ENCODE data around the gene DCHS1. TPM values are rescaled to one million over a fixed set of nuclear protein-coding genes. Genes with fewer than 3 reads are reported as not detected.

DCHS1 gene
- total RNA-seq, 1 experiment from 2014 or later: 14.2 TPM

GRCh38 chr11:6619004-6619745 is 36.4 kb downstream of the DCHS1 start, which contains the start of gene TPP1 (continued):
- TF ChIP-seq ZNF423 (CRISPR knock-in tag; IDR thresholded peaks at IDR 0.05) (no peak), AFF4 (CRISPR knock-in tag; IDR thresholded peaks at IDR 0.05; ENCODE audit: borderline replicate concordance) (no peak), ZNF232 (CRISPR knock-in tag; IDR thresholded peaks at IDR 0.05) (no peak), ATF3 (CRISPR knock-in tag; conservative IDR thresholded peaks at IDR 0.05) (no peak), ETV6 (CRISPR knock-in tag; IDR thresholded peaks at IDR 0.05) (no peak), ZBTB43 (CRISPR knock-in tag; IDR thresholded peaks at IDR 0.05) (no peak), ATF1 (CRISPR knock-in tag; IDR thresholded peaks at IDR 0.05) (no peak), TP53 (CRISPR knock-in tag; IDR thresholded peaks at IDR 0.05) (no peak), JAZF1 (CRISPR knock-in tag; IDR thresholded peaks at IDR 0.05) (no peak), NFYB (CRISPR knock-in tag; conservative IDR thresholded peaks at IDR 0.05; ENCODE audit: low read depth) (no peak), TEAD1 (CRISPR knock-in tag; IDR thresholded peaks at IDR 0.05) (no peak), CBFB (CRISPR knock-in tag; IDR thresholded peaks at IDR 0.05; ENCODE audit: low read depth) (no peak), ZNF396 (CRISPR knock-in tag; IDR thresholded peaks at IDR 0.05; ENCODE audit: borderline replicate concordance) (no peak), ELF4 (CRISPR knock-in tag; IDR thresholded peaks at IDR 0.05; ENCODE audit: low read depth) (no peak), PREB (CRISPR knock-in tag; IDR thresholded peaks at IDR 0.05; ENCODE audit: borderline replicate concordance) (no peak), ZNF121 (CRISPR knock-in tag; IDR thresholded peaks at IDR 0.05) (no peak), EMX1 (CRISPR knock-in tag; IDR thresholded peaks at IDR 0.05) (no peak), MYBL2 (CRISPR knock-in tag; IDR thresholded peaks at IDR 0.05) (no peak), ZNF512 (CRISPR knock-in tag; IDR thresholded peaks at IDR 0.05; ENCODE audit: borderline replicate concordance) (no peak), MXD4 (CRISPR knock-in tag; IDR thresholded peaks at IDR 0.05; ENCODE audit: borderline replicate concordance) (no peak), PRRX2 (CRISPR knock-in tag; IDR thresholded peaks at IDR 0.05) (no peak), ZNF219 (CRISPR knock-in tag; IDR thresholded peaks at IDR 0.05; ENCODE audit: borderline replicate concordance) (no peak)
- TF ChIP-seq, protein P1, sequence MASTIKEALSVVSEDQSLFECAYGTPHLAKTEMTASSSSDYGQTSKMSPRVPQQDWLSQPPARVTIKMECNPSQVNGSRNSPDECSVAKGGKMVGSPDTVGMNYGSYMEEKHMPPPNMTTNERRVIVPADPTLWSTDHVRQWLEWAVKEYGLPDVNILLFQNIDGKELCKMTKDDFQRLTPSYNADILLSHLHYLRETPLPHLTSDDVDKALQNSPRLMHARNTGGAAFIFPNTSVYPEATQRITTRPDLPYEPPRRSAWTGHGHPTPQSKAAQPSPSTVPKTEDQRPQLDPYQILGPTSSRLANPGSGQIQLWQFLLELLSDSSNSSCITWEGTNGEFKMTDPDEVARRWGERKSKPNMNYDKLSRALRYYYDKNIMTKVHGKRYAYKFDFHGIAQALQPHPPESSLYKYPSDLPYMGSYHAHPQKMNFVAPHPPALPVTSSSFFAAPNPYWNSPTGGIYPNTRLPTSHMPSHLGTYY (CRISPR knock-in tag; IDR thresholded peaks at IDR 0.05): no peak
- TF ChIP-seq, protein P2, sequence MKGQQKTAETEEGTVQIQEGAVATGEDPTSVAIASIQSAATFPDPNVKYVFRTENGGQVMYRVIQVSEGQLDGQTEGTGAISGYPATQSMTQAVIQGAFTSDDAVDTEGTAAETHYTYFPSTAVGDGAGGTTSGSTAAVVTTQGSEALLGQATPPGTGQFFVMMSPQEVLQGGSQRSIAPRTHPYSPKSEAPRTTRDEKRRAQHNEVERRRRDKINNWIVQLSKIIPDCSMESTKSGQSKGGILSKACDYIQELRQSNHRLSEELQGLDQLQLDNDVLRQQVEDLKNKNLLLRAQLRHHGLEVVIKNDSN (CRISPR knock-in tag; IDR thresholded peaks at IDR 0.05): peak; percentile 99
- TF ChIP-seq, protein P3, sequence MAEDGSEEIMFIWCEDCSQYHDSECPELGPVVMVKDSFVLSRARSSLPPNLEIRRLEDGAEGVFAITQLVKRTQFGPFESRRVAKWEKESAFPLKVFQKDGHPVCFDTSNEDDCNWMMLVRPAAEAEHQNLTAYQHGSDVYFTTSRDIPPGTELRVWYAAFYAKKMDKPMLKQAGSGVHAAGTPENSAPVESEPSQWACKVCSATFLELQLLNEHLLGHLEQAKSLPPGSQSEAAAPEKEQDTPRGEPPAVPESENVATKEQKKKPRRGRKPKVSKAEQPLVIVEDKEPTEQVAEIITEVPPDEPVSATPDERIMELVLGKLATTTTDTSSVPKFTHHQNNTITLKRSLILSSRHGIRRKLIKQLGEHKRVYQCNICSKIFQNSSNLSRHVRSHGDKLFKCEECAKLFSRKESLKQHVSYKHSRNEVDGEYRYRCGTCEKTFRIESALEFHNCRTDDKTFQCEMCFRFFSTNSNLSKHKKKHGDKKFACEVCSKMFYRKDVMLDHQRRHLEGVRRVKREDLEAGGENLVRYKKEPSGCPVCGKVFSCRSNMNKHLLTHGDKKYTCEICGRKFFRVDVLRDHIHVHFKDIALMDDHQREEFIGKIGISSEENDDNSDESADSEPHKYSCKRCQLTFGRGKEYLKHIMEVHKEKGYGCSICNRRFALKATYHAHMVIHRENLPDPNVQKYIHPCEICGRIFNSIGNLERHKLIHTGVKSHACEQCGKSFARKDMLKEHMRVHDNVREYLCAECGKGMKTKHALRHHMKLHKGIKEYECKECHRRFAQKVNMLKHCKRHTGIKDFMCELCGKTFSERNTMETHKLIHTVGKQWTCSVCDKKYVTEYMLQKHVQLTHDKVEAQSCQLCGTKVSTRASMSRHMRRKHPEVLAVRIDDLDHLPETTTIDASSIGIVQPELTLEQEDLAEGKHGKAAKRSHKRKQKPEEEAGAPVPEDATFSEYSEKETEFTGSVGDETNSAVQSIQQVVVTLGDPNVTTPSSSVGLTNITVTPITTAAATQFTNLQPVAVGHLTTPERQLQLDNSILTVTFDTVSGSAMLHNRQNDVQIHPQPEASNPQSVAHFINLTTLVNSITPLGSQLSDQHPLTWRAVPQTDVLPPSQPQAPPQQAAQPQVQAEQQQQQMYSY (CRISPR knock-in tag; IDR thresholded peaks at IDR 0.05): no peak
- TF ChIP-seq, protein P4, sequence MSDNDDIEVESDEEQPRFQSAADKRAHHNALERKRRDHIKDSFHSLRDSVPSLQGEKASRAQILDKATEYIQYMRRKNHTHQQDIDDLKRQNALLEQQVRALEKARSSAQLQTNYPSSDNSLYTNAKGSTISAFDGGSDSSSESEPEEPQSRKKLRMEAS (CRISPR knock-in tag; IDR thresholded peaks at IDR 0.05): 0 out of 2 replicates have a peak, but pooled peaks have one; percentile 29
